Chondrocyte (in vitro differentiated cells): ENCODE results near the gene HEXIM2. TPM values are rescaled to one million over a fixed set of nuclear protein-coding genes. Genes with fewer than 3 reads are reported as not detected.
"Not testable (repeated sequence)": the region's sequence is repeated elsewhere in the genome, so short reads cannot be mapped to it uniquely, and the experiment has no call there.

Source experiments
- DNase-seq: peaks from one replicate; pipeline ENCODE4 v3.0.0; 2021; ENCODE audit warnings: mixed read lengths, low spot score
- H3K27ac Mint-ChIP-seq: one replicate; pipeline ENCODE4 v1.8.0; 2021; ENCODE audit warnings: mild to moderate bottlenecking, moderate library complexity, mixed read lengths; ENCODE audit not compliant: unreplicated experiment
- H3K27me3 Mint-ChIP-seq: 2 replicates; pipeline ENCODE4 v1.8.0; 2021; ENCODE audit warnings: low read depth, mixed read lengths
- H3K36me3 Mint-ChIP-seq: 2 replicates; pipeline ENCODE4 v1.8.0; 2021; ENCODE audit warnings: low read depth, mixed read lengths
- H3K4me1 Mint-ChIP-seq: 2 replicates; pipeline ENCODE4 v1.8.0; 2021; ENCODE audit warnings: low read depth, mild to moderate bottlenecking, mixed read lengths
- H3K4me3 Mint-ChIP-seq: one replicate; pipeline ENCODE4 v1.8.0; 2021; ENCODE audit warnings: mild to moderate bottlenecking, moderate library complexity, mixed read lengths; ENCODE audit not compliant: unreplicated experiment
- H3K9me3 Mint-ChIP-seq: 2 replicates; pipeline ENCODE4 v1.8.0; 2021; ENCODE audit warnings: low read depth, mixed read lengths
- CTCF ChIP-seq: fragments of 200-600 bp; sonication (generic); IDR thresholded peaks from 2 replicates; pipeline ENCODE4 v1.5.0; 2021; ENCODE audit warnings: antibody characterized with exemption, mild to moderate bottlenecking, moderate library complexity
- total RNA-seq: library from RNA; stranded (reverse); gene quantifications from 3 replicates; pipeline ENCODE4 v1.2.1, GENCODE V29; 2021

HEXIM2 gene
- total RNA-seq, 1 donor from 2014 or later = 6.4 TPM

GRCh38 chr17:45123930-45124796 is 37.5 kb upstream of the HEXIM2 start:
- Mint-ChIP-seq H3K4me3 (no peak overlapping the region), H3K27ac (peak overlapping the region; percentile 81), H3K36me3 (peaks cover 3% of the 10 kb centered on the region), H3K27me3 (no peaks in the 10 kb centered on the region), H3K4me1 (peaks cover 57% of the 10 kb centered on the region), H3K9me3 (no peaks in the 10 kb centered on the region)
- no peak for TF ChIP-seq CTCF
- DNase-seq = no peak

GRCh38 chr17:45124797-45125122 is 36.9 kb upstream of the HEXIM2 start:
- peak overlapping the region; percentile 81 for H3K27ac Mint-ChIP-seq
- not testable (repeated sequence) for H3K4me3 Mint-ChIP-seq, H3K27me3 Mint-ChIP-seq, H3K36me3 Mint-ChIP-seq, DNase-seq, H3K9me3 Mint-ChIP-seq
- peaks cover 63% of the 10 kb centered on the region for H3K4me1 Mint-ChIP-seq

DNA sequence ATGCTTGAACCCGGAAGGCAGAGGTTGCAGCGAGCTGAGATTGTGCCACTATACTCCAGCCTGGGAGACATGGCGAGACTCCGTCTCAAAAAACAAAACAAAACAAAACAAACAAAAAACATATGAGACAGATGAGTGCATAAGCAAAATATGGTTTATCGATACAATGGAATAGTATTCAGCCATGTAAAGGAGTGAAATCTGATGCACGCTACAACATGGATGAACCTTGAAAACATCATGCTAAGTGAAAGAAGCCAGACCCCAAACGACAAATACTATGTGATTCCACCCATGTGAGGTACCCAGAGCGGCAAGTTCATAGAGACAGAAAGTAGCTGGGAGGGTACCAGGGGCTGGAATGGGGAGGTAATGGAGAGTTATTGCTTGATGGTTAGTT is 36.2 kb upstream of the HEXIM2 start:
- H3K9me3 Mint-ChIP-seq = no peaks in the 10 kb centered on the region

DNA sequence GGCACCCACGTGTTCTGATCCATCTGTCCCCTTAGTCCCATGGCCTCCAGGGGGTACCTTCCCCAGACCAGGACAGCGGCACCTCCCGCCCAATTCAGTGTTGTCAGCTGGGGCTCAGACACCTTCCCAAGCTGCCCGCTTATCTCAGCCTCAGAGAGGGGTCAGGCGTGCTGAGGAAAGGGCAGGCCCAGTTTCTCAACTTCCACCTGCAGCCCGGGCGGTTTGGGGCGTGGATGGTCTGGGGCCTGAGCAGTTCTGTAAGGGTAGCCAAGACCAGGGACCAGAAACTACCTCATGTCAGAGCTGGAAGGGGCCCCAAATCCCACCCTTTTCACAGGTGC is 34.5 kb upstream of the HEXIM2 start:
- peaks cover 78% of the 10 kb centered on the region for H3K4me1 Mint-ChIP-seq
- no peak for TF ChIP-seq CTCF
- H3K36me3 Mint-ChIP-seq = no peaks in the 10 kb centered on the region
- DNase-seq = no peak
- H3K9me3 Mint-ChIP-seq = no peaks in the 10 kb centered on the region
- H3K27ac Mint-ChIP-seq = peak overlapping the region; percentile 98
- H3K4me3 Mint-ChIP-seq = peak overlapping the region; percentile 31
- no peaks in the 10 kb centered on the region for H3K27me3 Mint-ChIP-seq

More for the DNA sequence above, 36.2 kb upstream of the HEXIM2 start:
- H3K27ac Mint-ChIP-seq = no peak overlapping the region
- DNase-seq = no peak
- no peaks in the 10 kb centered on the region for H3K27me3 Mint-ChIP-seq
- H3K4me3 Mint-ChIP-seq = no peak overlapping the region
- TF ChIP-seq CTCF = no peak
- H3K36me3 Mint-ChIP-seq = no peaks in the 10 kb centered on the region
- peaks cover 71% of the 10 kb centered on the region for H3K4me1 Mint-ChIP-seq

GRCh38 chr17:45127548-45128300 is 34.0 kb upstream of the HEXIM2 start:
- Mint-ChIP-seq H3K4me3 (peak overlapping the region; percentile 57), H3K36me3 (no peaks in the 10 kb centered on the region), H3K4me1 (peaks cover 74% of the 10 kb centered on the region), H3K9me3 (no peaks in the 10 kb centered on the region), H3K27ac (peak overlapping the region; percentile 98), H3K27me3 (no peaks in the 10 kb centered on the region)
- no peak for TF ChIP-seq CTCF
- no peak for DNase-seq
